HEK293T (cell line): ENCODE results near the gene DNAH10.

Experiments used
- CTCF ChIA-PET: fragments of 350-600 bp; formaldehyde crosslinking; extraction: SDS; loops from one replicate; lab custom pipeline; 2021; ENCODE audit warnings: antibody characterized with exemption, inconsistent platforms; lab: Yijun Ruan, JAX
- POLR2A ChIA-PET: fragments of 350-600 bp; formaldehyde crosslinking; extraction: SDS; loops from one replicate; lab custom pipeline; 2020; ENCODE audit warnings: antibody characterized with exemption, inconsistent platforms; lab: Yijun Ruan, JAX
- DNase-seq: peaks from one replicate; pipeline ENCODE4 v3.0.0; 2012; ENCODE audit warnings: mixed read lengths; ENCODE audit errors: extremely low spot score
- ARNT ChIP-seq: fragments of 450-650 bp; IDR thresholded peaks from 2 replicates; pipeline ENCODE4 v1.6.1; 2017; ENCODE audit warnings: mild to moderate bottlenecking
- BHLHE40 ChIP-seq: fragments of 450-650 bp; IDR thresholded peaks from 2 replicates; pipeline ENCODE4 v1.6.1; 2016; ENCODE audit warnings: mild to moderate bottlenecking, moderate library complexity, borderline replicate concordance
- CTBP1 ChIP-seq: fragments of 450-650 bp; IDR thresholded peaks from 2 replicates; pipeline ENCODE4 v1.6.1; 2016; ENCODE audit warnings: borderline replicate concordance
- ELF4 ChIP-seq: fragments of 450-650 bp; IDR thresholded peaks from 2 replicates; pipeline ENCODE4 v1.6.1; 2017; ENCODE audit warnings: antibody characterized with exemption
- FOXA1 ChIP-seq: fragments of 450-650 bp; IDR thresholded peaks from 2 replicates; pipeline ENCODE4 v1.6.1; 2016; ENCODE audit warnings: mild to moderate bottlenecking
- FOXK2 ChIP-seq: fragments of 450-650 bp; IDR thresholded peaks from 2 replicates; pipeline ENCODE4 v1.6.1; 2016; ENCODE audit warnings: mild to moderate bottlenecking
- FOXM1 ChIP-seq: fragments of 450-650 bp; IDR thresholded peaks from 2 replicates; pipeline ENCODE4 v1.6.1; 2017; ENCODE audit warnings: mild to moderate bottlenecking, borderline replicate concordance
- HDGF ChIP-seq: fragments of 450-650 bp; IDR thresholded peaks from 2 replicates; pipeline ENCODE4 v1.6.1; 2017; ENCODE audit warnings: antibody characterized with exemption, borderline replicate concordance
- L3MBTL2 ChIP-seq: fragments of 450-650 bp; conservative IDR thresholded peaks from 2 replicates; pipeline ENCODE4 v1.6.1; 2016; ENCODE audit warnings: mild to moderate bottlenecking
- LEF1 ChIP-seq: fragments of 450-650 bp; IDR thresholded peaks from 2 replicates; pipeline ENCODE4 v1.6.1; 2017; ENCODE audit warnings: mild to moderate bottlenecking, borderline replicate concordance
- NFRKB ChIP-seq: fragments of 450-650 bp; IDR thresholded peaks from 2 replicates; pipeline ENCODE4 v1.6.1; 2016; ENCODE audit warnings: mild to moderate bottlenecking, moderate library complexity
- SP1 ChIP-seq: fragments of 450-650 bp; IDR thresholded peaks from 2 replicates; pipeline ENCODE4 v1.6.1; 2017
- SUZ12 ChIP-seq: fragments of 450-650 bp; IDR thresholded peaks from 2 replicates; pipeline ENCODE4 v1.6.1; 2016; ENCODE audit warnings: mild to moderate bottlenecking
- TARDBP ChIP-seq: fragments of 450-650 bp; IDR thresholded peaks from 2 replicates; pipeline ENCODE4 v1.6.1; 2016
- ZNF384 ChIP-seq: fragments of 450-650 bp; IDR thresholded peaks from 2 replicates; pipeline ENCODE4 v1.6.1; 2016
- TF ChIP-seq, protein P1 (sequence below): fragments of 450-650 bp; IDR thresholded peaks from 2 replicates; pipeline ENCODE4 v1.6.1; 2016

DNAH10 gene

GRCh38 chr12:123948796-123949769, 187.0 kb downstream of the DNAH10 start:
- CTCF ChIA-PET, result interaction anchor here (0.6 kb wide), 1 partner anchor 10 kb away, joined by 3 read pairs; no protein-coding TSS in a partner anchor
- DNase-seq, result no peak
- POLR2A ChIA-PET, result no interaction called here
- no peak for TF ChIP-seq L3MBTL2

DNA sequence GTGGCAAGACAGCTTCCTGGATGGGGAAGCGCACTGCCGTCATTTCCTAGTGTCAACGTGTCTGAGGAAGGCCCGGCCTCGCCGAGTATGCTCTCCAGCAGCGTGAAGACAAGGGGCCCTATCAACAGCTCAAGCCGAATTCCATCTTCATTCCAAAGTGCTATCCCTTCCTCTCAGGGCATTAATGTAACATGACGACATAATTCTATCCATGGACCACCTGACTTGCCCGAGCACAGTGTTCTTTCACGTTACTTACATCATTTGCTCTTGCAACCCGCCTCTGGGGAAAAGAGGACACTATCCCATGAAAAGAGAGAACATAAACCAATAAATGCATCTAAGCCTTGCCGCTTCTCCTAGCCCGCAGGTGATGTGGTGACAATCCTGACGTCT, 187.7 kb downstream of the DNAH10 start:
- CTCF ChIA-PET, result no interaction called here
- TF ChIP-seq TARDBP (no peak), ELF4 (no peak), SUZ12 (no peak), NFRKB (no peak), FOXA1 (no peak), ARNT (no peak), L3MBTL2 (no peak), FOXM1 (no peak), LEF1 (no peak), BHLHE40 (no peak), SP1 (no peak), HDGF (no peak), CTBP1 (no peak)
- TF ChIP-seq, protein P1, sequence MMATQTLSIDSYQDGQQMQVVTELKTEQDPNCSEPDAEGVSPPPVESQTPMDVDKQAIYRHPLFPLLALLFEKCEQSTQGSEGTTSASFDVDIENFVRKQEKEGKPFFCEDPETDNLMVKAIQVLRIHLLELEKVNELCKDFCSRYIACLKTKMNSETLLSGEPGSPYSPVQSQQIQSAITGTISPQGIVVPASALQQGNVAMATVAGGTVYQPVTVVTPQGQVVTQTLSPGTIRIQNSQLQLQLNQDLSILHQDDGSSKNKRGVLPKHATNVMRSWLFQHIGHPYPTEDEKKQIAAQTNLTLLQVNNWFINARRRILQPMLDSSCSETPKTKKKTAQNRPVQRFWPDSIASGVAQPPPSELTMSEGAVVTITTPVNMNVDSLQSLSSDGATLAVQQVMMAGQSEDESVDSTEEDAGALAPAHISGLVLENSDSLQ, result no peak
- DNase-seq, result no peak
- POLR2A ChIA-PET, result no interaction called here

GRCh38 chr12:123950476-123951349, 188.6 kb downstream of the DNAH10 start:
- ChIA-PET POLR2A (no interaction called here), CTCF (no interaction called here)
- no peak for DNase-seq
- TF ChIP-seq TARDBP, result no peak

DNA sequence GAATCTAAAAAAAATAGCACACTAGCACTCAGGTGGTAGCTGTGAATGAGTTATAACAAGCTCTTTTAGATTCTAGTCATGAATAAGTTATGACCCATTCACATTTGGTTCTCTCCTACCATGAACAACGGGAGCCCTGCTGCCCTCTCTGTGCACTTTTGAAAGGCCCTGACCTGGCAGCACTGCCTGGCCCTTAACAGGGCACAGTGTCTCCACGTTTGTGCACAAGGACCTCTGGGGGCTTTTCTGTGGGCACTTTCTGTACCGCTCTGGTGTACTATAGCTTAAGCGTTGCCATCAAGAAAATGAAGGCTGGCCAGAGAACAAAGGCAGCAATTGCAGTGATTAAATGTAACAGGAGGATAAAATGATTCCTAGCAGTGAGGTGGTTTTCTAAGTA, 189.4 kb downstream of the DNAH10 start:
- CTCF ChIA-PET, result no interaction called here
- TF ChIP-seq ARNT (no peak), ELF4 (no peak), SUZ12 (no peak), L3MBTL2 (no peak), TARDBP (no peak), FOXK2 (no peak), CTBP1 (no peak), SP1 (no peak)
- TF ChIP-seq, protein P1, result no peak
- DNase-seq, result no peak
- POLR2A ChIA-PET, result no interaction called here

DNA sequence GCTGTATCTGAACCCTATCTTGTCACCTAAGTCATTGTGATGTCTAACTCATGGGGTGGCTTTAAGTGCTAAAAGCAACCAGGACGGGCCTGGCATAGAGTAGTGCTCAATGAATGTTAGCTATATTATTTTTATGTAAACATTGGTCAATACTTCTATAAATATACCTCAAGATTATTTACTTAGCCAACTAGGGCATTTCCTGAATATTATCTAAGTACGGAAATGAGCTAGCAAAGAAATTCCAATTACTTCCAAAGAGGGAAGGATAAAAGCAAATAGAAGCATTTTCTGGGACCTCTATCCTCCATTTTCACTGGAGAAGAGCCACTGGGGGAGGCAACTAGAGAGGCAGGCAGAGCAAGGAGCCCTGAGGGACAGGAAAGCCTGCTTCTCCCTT, 189.9 kb downstream of the DNAH10 start:
- DNase-seq, result no peak
- no peak for TF ChIP-seq SUZ12
- TF ChIP-seq TARDBP, result no peak
- no peak for TF ChIP-seq ZNF384
- no peak for TF ChIP-seq FOXM1
- POLR2A ChIA-PET, result no interaction called here
- CTCF ChIA-PET, result no interaction called here

DNA sequence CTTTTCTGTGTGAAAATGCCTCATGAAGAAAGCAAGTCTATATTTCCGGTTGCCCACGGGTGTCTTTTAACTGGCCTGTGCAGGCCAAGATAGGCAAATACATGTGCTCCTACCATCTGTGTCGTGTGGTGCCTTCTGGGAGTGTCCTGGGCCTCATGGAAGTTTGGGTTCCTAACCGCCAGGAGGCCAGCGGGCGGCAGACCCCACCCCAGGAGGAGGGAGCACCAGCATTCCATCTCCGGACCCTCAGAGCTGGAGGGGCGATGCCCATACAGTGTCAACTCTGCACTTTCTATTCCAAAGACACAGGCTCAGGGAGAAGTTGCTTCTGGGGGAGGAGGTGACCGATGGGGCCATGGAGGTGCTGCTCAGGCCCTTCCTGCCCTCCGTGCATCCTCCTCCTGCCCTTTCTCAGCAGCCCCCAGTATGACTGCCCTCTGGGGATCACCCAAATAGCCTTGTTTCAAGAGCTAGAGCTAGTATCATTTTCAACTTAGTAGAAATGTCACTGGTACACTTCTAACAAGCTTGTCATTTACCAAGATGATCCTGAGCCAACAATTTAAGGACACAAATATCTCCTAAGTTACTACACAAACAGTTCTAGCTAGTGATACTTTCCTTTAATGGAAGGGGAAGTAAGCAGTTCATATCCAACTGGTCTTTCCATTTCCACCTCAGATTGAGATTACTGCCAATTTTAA, 192.7 kb downstream of the DNAH10 start:
- CTCF ChIA-PET, result no interaction called here
- no peak for DNase-seq
- POLR2A ChIA-PET, result interaction anchor here (0.6 to 0.8 kb wide), 2 partner anchors 10 to 722 kb away, joined by 3 read pairs; partner anchors contain the start of genes MPHOSPH9 and MTRFR
- TF ChIP-seq SUZ12, result no peak
- no peak for TF ChIP-seq LEF1
- TF ChIP-seq BHLHE40, result no peak
- TF ChIP-seq CTBP1, result no peak
- no peak for TF ChIP-seq FOXK2
- TF ChIP-seq ARNT, result no peak
- TF ChIP-seq SP1, result no peak
- no peak for TF ChIP-seq ELF4
- no peak for TF ChIP-seq FOXM1
- TF ChIP-seq ZNF384, result no peak
- no peak for TF ChIP-seq L3MBTL2
